Stomach (tissue), 9 donors: ENCODE measurements around the gene CPED1. TPM values are rescaled to one million over a fixed set of nuclear protein-coding genes. Genes with fewer than 3 reads are reported as not detected.
"Not testable (repeated sequence)": the region's sequence is repeated elsewhere in the genome, so short reads cannot be mapped to it uniquely, and the experiment has no call there.

Experiments used
- DNase-seq, 2 donors: peaks; one replicate each; pipeline versions ENCODE4 v3.0.0 to v3.0.0-alpha.2; 2013 to 2019
- H3K27ac ChIP-seq, 5 donors: fragments of 200-600 bp in 4 of 5; sonication (generic) in 4 of 5; one replicate each; pipeline ENCODE4 v1.5.1; 2013 to 2019; ENCODE audit warnings: mild to moderate bottlenecking in 1 of 5, moderate library complexity in 1 of 5
- H3K27me3 ChIP-seq, 3 donors: fragments of 200-600 bp; sonication (generic); one replicate each; pipeline ENCODE4 v1.5.1; 2017 to 2019; ENCODE audit warnings: mixed run types in 1 of 3
- H3K36me3 ChIP-seq, 4 donors: fragments of 200-600 bp; sonication (generic); 1 replicate in 3 of 4; 2 replicates in 1 of 4; pipeline ENCODE4 v1.5.1; 2016 to 2019
- H3K4me1 ChIP-seq, 4 donors: fragments of 200-600 bp; sonication (generic); one replicate each; pipeline ENCODE4 v1.5.1; 2016 to 2019
- H3K4me3 ChIP-seq, 4 donors: fragments of 200-600 bp; sonication (generic) in 3 of 4; one replicate each; pipeline ENCODE4 v1.5.1; 2016 to 2019; ENCODE audit warnings: mild to moderate bottlenecking in 1 of 4
- H3K9me3 ChIP-seq, 4 donors: fragments of 200-600 bp; sonication (generic); one replicate each; pipeline ENCODE4 v1.5.1; 2016 to 2019
- EP300 ChIP-seq: sonication (generic); formaldehyde crosslinking; IDR thresholded peaks from one replicate; pipeline ENCODE4 v1.6.1; 2017; ENCODE audit warnings: antibody characterized with exemption
- POLR2A ChIP-seq, 4 donors: fragments of 450-650 bp; IDR thresholded peaks; one replicate each; pipeline ENCODE4 v1.6.1; 2016; ENCODE audit warnings: antibody characterized with exemption in 4 of 4, control low read depth in 2 of 4, mild to moderate bottlenecking in 1 of 4, moderate library complexity in 1 of 4
- POLR2AphosphoS5 ChIP-seq, 3 donors: sonication (generic); formaldehyde crosslinking; IDR thresholded peaks; one replicate each; pipeline ENCODE4 v1.6.1; 2016; ENCODE audit warnings: antibody characterized with exemption in 3 of 3
- WGBS, 5 donors: extraction: QIAGEN DNeasy Blood & Tissue Kit in 3 of 5; methylation state at CpG; one replicate each; pipeline versions ENCODE4 v1.1.5 to v1.1.7; 2013 to 2018; 5-methylcytosine and 5-hydroxymethylcytosine counted together
- intact Hi-C: fragments of 100-400 bp; cut with DNase I; formaldehyde crosslinking; loops from one replicate; pipeline ENCODE4 v1.15.1; 2023; ENCODE audit warnings: low total_unique reads
- polyA plus RNA-seq, 3 donors: library from polyadenylated mRNA; stranded (reverse); fragments of 200-250 nt; gene quantifications; one replicate each; pipeline ENCODE4 v1.2.3, GENCODE V29; 2013
- total RNA-seq, 5 donors: library from RNA; depleted of rRNA; stranded (reverse); fragments of >200 nt; gene quantifications; one replicate each; pipeline versions ENCODE4 v1.1.0 to v1.2.3, GENCODE V29; 2014 to 2016
- TF ChIP-seq, protein P1 (sequence below), 7 experiments: fragments of 450-650 bp in 4 of 7; fragments of 200-600 bp in 3 of 7; sonication (generic) in 3 of 7; IDR thresholded peaks; one replicate each; pipeline ENCODE4 v1.5.1; 2016 to 2019; ENCODE audit warnings: antibody characterized with exemption in 7 of 7, control low read depth in 2 of 7, mild to moderate bottlenecking in 1 of 7
- donor health status: healthy with polysubstance abuse.
- donor health status: Bipolar disorder and iron deficiency.
- donor health status: healthy.

CPED1 gene
- total and polyA plus RNA-seq, 8 donors, result 3.0 to 58.7 (median 15.9) TPM

DNA sequence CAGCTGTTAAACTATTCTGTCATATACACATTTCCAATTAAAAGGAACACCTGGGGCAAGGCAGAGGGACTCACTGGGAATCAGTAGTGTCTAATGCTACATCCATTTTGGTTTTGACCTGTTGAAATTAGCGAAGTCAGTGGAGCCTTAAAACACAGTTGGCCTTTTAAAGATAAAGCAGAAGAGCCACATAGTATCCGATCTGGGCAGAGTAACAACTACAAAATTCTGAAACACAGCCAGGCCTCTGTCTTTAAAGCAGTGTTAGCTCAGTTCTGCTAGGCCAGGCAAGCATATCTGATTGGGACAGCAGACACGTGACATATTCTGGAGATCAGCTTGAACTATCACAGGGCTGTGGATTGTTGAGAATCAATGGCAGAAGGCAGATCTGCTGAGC is 222.7 kb downstream of the CPED1 start:
- TF ChIP-seq POLR2A (IDR thresholded peaks at IDR 0.05) (no peak), EP300 (no peak), POLR2AphosphoS5 (IDR thresholded peaks at IDR 0.05) (no peak)
- TF ChIP-seq, protein P1, sequence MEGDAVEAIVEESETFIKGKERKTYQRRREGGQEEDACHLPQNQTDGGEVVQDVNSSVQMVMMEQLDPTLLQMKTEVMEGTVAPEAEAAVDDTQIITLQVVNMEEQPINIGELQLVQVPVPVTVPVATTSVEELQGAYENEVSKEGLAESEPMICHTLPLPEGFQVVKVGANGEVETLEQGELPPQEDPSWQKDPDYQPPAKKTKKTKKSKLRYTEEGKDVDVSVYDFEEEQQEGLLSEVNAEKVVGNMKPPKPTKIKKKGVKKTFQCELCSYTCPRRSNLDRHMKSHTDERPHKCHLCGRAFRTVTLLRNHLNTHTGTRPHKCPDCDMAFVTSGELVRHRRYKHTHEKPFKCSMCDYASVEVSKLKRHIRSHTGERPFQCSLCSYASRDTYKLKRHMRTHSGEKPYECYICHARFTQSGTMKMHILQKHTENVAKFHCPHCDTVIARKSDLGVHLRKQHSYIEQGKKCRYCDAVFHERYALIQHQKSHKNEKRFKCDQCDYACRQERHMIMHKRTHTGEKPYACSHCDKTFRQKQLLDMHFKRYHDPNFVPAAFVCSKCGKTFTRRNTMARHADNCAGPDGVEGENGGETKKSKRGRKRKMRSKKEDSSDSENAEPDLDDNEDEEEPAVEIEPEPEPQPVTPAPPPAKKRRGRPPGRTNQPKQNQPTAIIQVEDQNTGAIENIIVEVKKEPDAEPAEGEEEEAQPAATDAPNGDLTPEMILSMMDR (IDR thresholded peaks at IDR 0.05), result no peak
- Histone ChIP-seq H3K9me3 (no peaks in the 10 kb centered on the region), H3K27ac (no peak overlapping the region), H3K27me3 (no peaks in the 10 kb centered on the region), H3K4me1 (no peaks in the 10 kb centered on the region), H3K36me3 (no peaks in the 10 kb centered on the region), H3K4me3 (no peak overlapping the region)
- 70 to 77% (median 73%) methylated on average over 3 of the region's 3 CpGs for WGBS, 5 donors
- no peak for DNase-seq
- intact Hi-C loops, result no loop called here

DNA sequence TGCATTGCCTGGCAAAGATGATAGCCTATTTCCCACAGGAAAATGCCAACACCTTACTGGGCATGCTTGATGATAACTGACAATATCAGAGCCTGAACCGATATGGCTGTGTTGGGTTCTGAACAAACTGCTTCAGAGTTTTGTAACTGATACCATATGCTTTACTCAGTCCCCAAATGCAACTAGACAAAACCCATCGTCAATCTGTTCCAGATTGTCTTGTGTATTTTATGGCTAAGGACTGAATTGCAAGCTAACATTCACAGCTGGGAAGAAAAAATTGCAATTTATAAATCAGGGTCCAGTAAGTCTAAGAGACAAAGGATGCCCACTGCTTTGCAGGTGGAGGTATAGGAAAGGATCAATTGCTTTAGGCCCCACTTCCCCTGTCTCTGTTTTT is 223.5 kb downstream of the CPED1 start:
- no peak for DNase-seq

DNA sequence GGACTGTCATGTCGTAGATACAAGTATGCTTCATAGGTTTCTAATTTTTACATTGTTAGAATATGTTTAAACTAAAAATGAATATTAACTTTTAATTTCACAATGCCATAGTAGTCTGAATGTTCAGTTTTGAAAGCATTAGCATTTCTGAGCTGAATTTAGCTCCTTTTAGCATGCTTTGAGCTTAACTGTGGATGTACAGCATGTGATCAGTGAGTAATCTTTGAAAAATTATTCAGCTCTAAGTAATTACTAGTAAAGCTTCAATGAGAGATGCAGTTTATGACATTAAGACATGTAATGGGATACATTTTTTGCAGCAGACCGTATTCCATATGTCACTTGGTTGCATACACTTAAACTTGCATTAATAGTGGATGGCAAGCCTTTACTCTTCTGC is 226.1 kb downstream of the CPED1 start:
- Histone ChIP-seq H3K4me1 (no peaks in the 10 kb centered on the region), H3K27ac (no peak overlapping the region), H3K9me3 (no peaks in the 10 kb centered on the region), H3K36me3 (no peaks in the 10 kb centered on the region), H3K27me3 (no peaks in the 10 kb centered on the region), H3K4me3 (no peak overlapping the region)
- intact Hi-C loops, result no loop called here
- 75 to 94% (median 82%) methylated on average over 2 of the region's 2 CpGs for WGBS, 5 donors
- TF ChIP-seq POLR2A (IDR thresholded peaks at IDR 0.05) (no peak), POLR2AphosphoS5 (IDR thresholded peaks at IDR 0.05) (no peak), EP300 (no peak)
- TF ChIP-seq, protein P1 (IDR thresholded peaks at IDR 0.05), result no peak
- no peak for DNase-seq

More for the DNA sequence above, 223.5 kb downstream of the CPED1 start:
- WGBS, 5 donors, result 65 to 87% (median 74%) methylated on average over 2 of the region's 2 CpGs
- TF ChIP-seq POLR2A (IDR thresholded peaks at IDR 0.05) (no peak), EP300 (no peak), POLR2AphosphoS5 (IDR thresholded peaks at IDR 0.05) (no peak)
- TF ChIP-seq, protein P1 (IDR thresholded peaks at IDR 0.05), result no peak
- intact Hi-C loops, result no loop called here
- no peaks in the 10 kb centered on the region for H3K4me1 ChIP-seq
- no peaks in the 10 kb centered on the region for H3K27me3 ChIP-seq
- H3K4me3 ChIP-seq, result no peak overlapping the region
- H3K27ac ChIP-seq, result no peak overlapping the region
- no peaks in the 10 kb centered on the region for H3K36me3 ChIP-seq
- H3K9me3 ChIP-seq, result no peaks in the 10 kb centered on the region

DNA sequence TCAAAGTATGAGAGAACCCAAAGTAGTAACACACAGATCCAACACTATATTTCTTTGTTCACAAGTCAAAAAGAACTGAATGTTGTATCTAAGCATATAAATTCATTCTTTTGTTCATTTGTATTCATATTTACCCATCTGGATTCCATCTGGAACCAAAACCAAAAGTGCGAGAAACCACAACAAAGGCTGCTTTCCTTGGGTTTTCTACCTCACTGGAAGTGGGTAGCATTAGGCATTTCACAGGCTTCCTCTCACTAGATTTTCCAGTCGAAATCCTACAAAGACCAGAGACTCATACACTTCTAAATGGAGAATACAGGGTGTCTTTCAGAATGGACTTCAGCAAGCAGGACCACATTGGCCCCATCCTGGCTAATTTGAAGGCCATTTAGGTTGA is 230.5 kb downstream of the CPED1 start:
- TF ChIP-seq POLR2AphosphoS5 (IDR thresholded peaks at IDR 0.05) (no peak), EP300 (no peak), POLR2A (IDR thresholded peaks at IDR 0.05) (no peak)
- TF ChIP-seq, protein P1 (IDR thresholded peaks at IDR 0.05), result no peak
- Histone ChIP-seq H3K27ac (no peak overlapping the region), H3K4me1 (no peaks in the 10 kb centered on the region), H3K4me3 (no peak overlapping the region), H3K36me3 (no peaks in the 10 kb centered on the region), H3K27me3 (no peaks in the 10 kb centered on the region), H3K9me3 (peaks cover 0 to 8% (median 6%) of the 10 kb centered on the region in 4 donors)
- no peak for DNase-seq
- 52 to 74% (median 63%) methylated on average over 2 of the region's 2 CpGs for WGBS, 5 donors
- intact Hi-C loops, result no loop called here

DNA sequence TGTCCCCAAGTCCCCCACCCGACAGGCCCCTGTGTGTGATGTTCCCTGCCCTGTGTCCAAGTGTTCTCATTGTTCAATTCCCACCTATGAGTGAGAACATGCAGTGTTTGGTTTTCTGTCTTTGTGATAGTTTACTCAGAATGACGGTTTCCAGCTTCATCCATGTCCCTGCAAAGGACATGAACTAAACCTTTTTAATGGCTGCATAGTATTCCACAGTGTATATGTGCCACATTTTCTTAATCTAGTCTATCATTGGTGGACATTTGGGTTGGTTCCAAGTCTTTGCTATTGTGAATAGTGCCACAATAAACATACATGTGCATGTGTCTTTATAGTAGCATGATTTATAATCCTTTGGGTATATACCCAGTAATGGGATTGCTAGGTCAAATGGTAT is 232.6 kb downstream of the CPED1 start:
- H3K4me3 ChIP-seq, H3K9me3 ChIP-seq, DNase-seq, H3K27ac ChIP-seq, intact Hi-C loops, H3K36me3 ChIP-seq, H3K27me3 ChIP-seq, H3K4me1 ChIP-seq: not testable (repeated sequence)
- WGBS, 5 donors, result 72 to 100% (median 81%) methylated on average over 2 of the region's 2 CpGs
